Parathyroid adenoma (tissue), 2 donors: ENCODE data around the gene SH2D3A.
"Not testable (repeated sequence)": the region's sequence is repeated elsewhere in the genome, so short reads cannot be mapped to it uniquely, and the experiment has no call there.

ENCODE experiments used
- H2AFZ ChIP-seq: fragments of 300-600 bp; sonication (generic); one replicate; pipeline ENCODE4 v1.7.0; 2017; ENCODE audit warnings: antibody characterized with exemption, mild to moderate bottlenecking
- H3K27ac ChIP-seq: fragments of 300-600 bp; sonication (generic); one replicate; pipeline ENCODE4 v1.7.0; 2017
- H3K27me3 ChIP-seq: fragments of 300-600 bp; sonication (generic); one replicate; pipeline ENCODE4 v1.7.0; 2017; ENCODE audit warnings: low read length; ENCODE audit not compliant: control insufficient read depth, insufficient read depth
- H3K36me3 ChIP-seq: fragments of 300-600 bp; sonication (generic); one replicate; pipeline ENCODE4 v1.7.0; 2017; ENCODE audit warnings: low read length; ENCODE audit not compliant: control insufficient read depth, insufficient read depth
- H3K4me1 ChIP-seq: fragments of 300-600 bp; sonication (generic); one replicate; pipeline ENCODE4 v1.7.0; 2017; ENCODE audit warnings: control low read depth
- H3K4me2 ChIP-seq: fragments of 300-600 bp; sonication (generic); one replicate; pipeline ENCODE4 v1.7.0; 2017; ENCODE audit warnings: low read length
- H3K4me3 ChIP-seq: fragments of 300-600 bp; sonication (generic); one replicate; pipeline ENCODE4 v1.7.0; 2017; ENCODE audit warnings: low read depth, low read length
- H3K79me2 ChIP-seq: fragments of 300-600 bp; sonication (generic); one replicate; pipeline ENCODE4 v1.7.0; 2017; ENCODE audit warnings: control low read depth
- H3K9ac ChIP-seq: fragments of 300-600 bp; sonication (generic); one replicate; pipeline ENCODE4 v1.7.0; 2017; ENCODE audit warnings: mild to moderate bottlenecking
- H3K9me3 ChIP-seq: fragments of 300-600 bp; sonication (generic); one replicate; pipeline ENCODE4 v1.7.0; 2017; ENCODE audit warnings: low read length; ENCODE audit not compliant: control insufficient read depth
- CTCF ChIP-seq: fragments of 300-600 bp; sonication (generic); IDR thresholded peaks from one replicate; pipeline ENCODE4 v1.7.0; 2017; ENCODE audit warnings: antibody characterized with exemption, mild to moderate bottlenecking
- donor health status: primary hyperparathyroidism.

Gene SH2D3A

GRCh38 chr19:6787393-6787792 lies 20.2 kb upstream of the SH2D3A start:
- Histone ChIP-seq H3K4me1 (no peaks in the 10 kb centered on the region), H3K36me3 (no peaks in the 10 kb centered on the region), H3K79me2 (no peaks in the 10 kb centered on the region), H3K4me2 (no peak overlapping the region), H3K4me3 (no peak overlapping the region), H3K9me3 (no peaks in the 10 kb centered on the region), H3K27ac (no peak overlapping the region), H2AFZ (no peak overlapping the region), H3K27me3 (no peaks in the 10 kb centered on the region), H3K9ac (no peak overlapping the region)
- no peak for TF ChIP-seq CTCF

- Histone ChIP-seq H3K4me2 (no peak overlapping the region), H3K9ac (no peak overlapping the region)
- TF ChIP-seq CTCF, result no peak
These were observed 12.0 kb upstream of the SH2D3A start for GRCh38 chr19:6779206-6779605.

GRCh38 chr19:6778386-6778785 lies 11.2 kb upstream of the SH2D3A start:
- H3K79me2 ChIP-seq, result no peaks in the 10 kb centered on the region
- no peaks in the 10 kb centered on the region for H3K27me3 ChIP-seq
- no peaks in the 10 kb centered on the region for H3K9me3 ChIP-seq
- no peak overlapping the region for H2AFZ ChIP-seq
- no peak overlapping the region for H3K4me3 ChIP-seq
- no peak overlapping the region for H3K4me2 ChIP-seq
- H3K36me3 ChIP-seq, result no peaks in the 10 kb centered on the region
- H3K4me1 ChIP-seq, result peaks cover 3% of the 10 kb centered on the region
- TF ChIP-seq CTCF, result no peak
- no peak overlapping the region for H3K27ac ChIP-seq
- H3K9ac ChIP-seq, result no peak overlapping the region

More at GRCh38 chr19:6779206-6779605, 12.0 kb upstream of the SH2D3A start:
- no peak overlapping the region for H3K27ac ChIP-seq
- no peaks in the 10 kb centered on the region for H3K36me3 ChIP-seq
- H3K9me3 ChIP-seq, result no peaks in the 10 kb centered on the region
- no peaks in the 10 kb centered on the region for H3K79me2 ChIP-seq
- no peak overlapping the region for H2AFZ ChIP-seq
- H3K4me1 ChIP-seq, result peaks cover 3% of the 10 kb centered on the region
- H3K4me3 ChIP-seq, result no peak overlapping the region
- H3K27me3 ChIP-seq, result no peaks in the 10 kb centered on the region

GRCh38 chr19:6777434-6777833 lies 10.2 kb upstream of the SH2D3A start:
- H3K36me3 ChIP-seq, result no peaks in the 10 kb centered on the region
- H3K4me3 ChIP-seq, result no peak overlapping the region
- no peak for TF ChIP-seq CTCF

GRCh38 chr19:6776999-6777398 lies 9.8 kb upstream of the SH2D3A start:
- Histone ChIP-seq H3K9me3 (no peaks in the 10 kb centered on the region), H3K4me3 (no peak overlapping the region), H3K79me2 (no peaks in the 10 kb centered on the region), H3K4me2 (no peak overlapping the region), H3K36me3 (no peaks in the 10 kb centered on the region), H3K27ac (no peak overlapping the region), H2AFZ (no peak overlapping the region), H3K27me3 (no peaks in the 10 kb centered on the region), H3K4me1 (peaks cover 3% of the 10 kb centered on the region), H3K9ac (no peak overlapping the region)
- no peak for TF ChIP-seq CTCF

More at GRCh38 chr19:6777434-6777833, 10.2 kb upstream of the SH2D3A start:
- Histone ChIP-seq H2AFZ (no peak overlapping the region), H3K27me3 (no peaks in the 10 kb centered on the region), H3K9ac (no peak overlapping the region), H3K9me3 (no peaks in the 10 kb centered on the region), H3K27ac (no peak overlapping the region), H3K4me2 (no peak overlapping the region), H3K79me2 (no peaks in the 10 kb centered on the region), H3K4me1 (peaks cover 3% of the 10 kb centered on the region)

- not testable (repeated sequence) for H3K9me3 ChIP-seq, H3K4me2 ChIP-seq, H3K9ac ChIP-seq, H3K79me2 ChIP-seq, H3K4me3 ChIP-seq, H3K36me3 ChIP-seq, H3K27me3 ChIP-seq, H3K4me1 ChIP-seq, H3K27ac ChIP-seq, H2AFZ ChIP-seq
These were observed 8.8 kb upstream of the SH2D3A start for GRCh38 chr19:6776045-6776444.
